HepG2 (cell line): Measurements from ENCODE around the gene RSPH1. TPM values are rescaled to one million over a fixed set of nuclear protein-coding genes. Genes with fewer than 3 reads are reported as not detected.

ENCODE experiments used
- ATAC-seq: fragments of 200-7000 bp; cut with Tn5 transposase; 3 replicates; pipeline ENCODE4 v1.9.1; 2020; ENCODE audit warnings: mild to moderate bottlenecking, moderate library complexity
- BruUV-seq: library from RNA; stranded (reverse); fragments of 400-500 nt; replicated peaks from 2 replicates; lab custom pipeline; 2021; lab: Mats Ljungman, UMichigan
- CTCF ChIA-PET: fragments of 300-600 bp; formaldehyde crosslinking; extraction: SDS; loops from one replicate; lab custom pipeline; 2021; ENCODE audit warnings: low total read pairs, inconsistent platforms, low intra/inter-chr PET ratio; lab: Yijun Ruan, JAX
- POLR2A ChIA-PET: fragments of 350-600 bp; sonication (Branson Sonifier 250); formaldehyde crosslinking; loops from one replicate; lab custom pipeline; 2020; ENCODE audit warnings: antibody characterized with exemption, inconsistent platforms; lab: Yijun Ruan, JAX
- DNase-seq: peaks from one replicate; pipeline ENCODE4 v3.0.0-alpha.2; 2015; ENCODE audit warnings: low spot score
- FAIRE-seq: peaks from 3 replicates; lab custom pipeline; 2011; peaks lifted over from hg19 to GRCh38; lab: Jason Lieb, UNC
- H2AFZ ChIP-seq: one replicate; pipeline ENCODE4 v1.6.1; 2011; ENCODE audit warnings: low read length, inconsistent platforms
- H3K27ac ChIP-seq: fragments of 300-600 bp; 3 replicates; pipeline ENCODE4 v1.8.0; 2011; ENCODE audit warnings: mixed run types, mild to moderate bottlenecking, mixed read lengths, low read length, inconsistent platforms; ENCODE audit not compliant: insufficient read depth; ENCODE audit errors: extremely low read length
- H3K27me3 ChIP-seq, 2 experiments: fragments of 200-600 bp in 1 of 2; 2 replicates in 1 of 2; 3 replicates in 1 of 2; pipeline versions ENCODE4 v1.6.0 to v1.8.0; 2011; ENCODE audit warnings: low read length in 2 of 2, mild to moderate bottlenecking in 2 of 2, moderate library complexity in 2 of 2, inconsistent platforms in 1 of 2; ENCODE audit not compliant: insufficient read depth in 2 of 2, control insufficient read depth in 1 of 2
- H3K36me3 ChIP-seq, 2 experiments: fragments of 200-600 bp in 1 of 2; replicated peaks in 1 of 2; 2 replicates in 1 of 2; 3 replicates in 1 of 2; pipeline versions ENCODE4 v1.5.1 to v1.8.0; 2011; ENCODE audit warnings: low read length in 2 of 2, inconsistent platforms in 1 of 2; ENCODE audit not compliant: insufficient read depth in 2 of 2, control insufficient read depth in 1 of 2
- H3K4me1 ChIP-seq: 2 replicates; pipeline ENCODE4 v1.5.1; 2012; ENCODE audit warnings: low read length, inconsistent platforms; ENCODE audit not compliant: insufficient read depth
- H3K4me2 ChIP-seq: 2 replicates; pipeline ENCODE4 v1.6.0; 2011; ENCODE audit warnings: low read depth, low read length, inconsistent platforms
- H3K4me3 ChIP-seq, 3 experiments: fragments of 200-600 bp in 1 of 3; sonication (generic), shearing (Covaris generic) in 1 of 3; replicated peaks in 1 of 3; 2 replicates each; pipeline ENCODE4 v1.5.1; 2011 to 2016; ENCODE audit warnings: low read length in 3 of 3, inconsistent platforms in 2 of 3, low read depth in 2 of 3, mild to moderate bottlenecking in 2 of 3, control low read depth in 1 of 3, mixed read lengths in 1 of 3; ENCODE audit not compliant: insufficient read depth in 1 of 3
- H3K79me2 ChIP-seq: one replicate; pipeline ENCODE4 v1.6.1; 2011; ENCODE audit warnings: low read length, inconsistent platforms; ENCODE audit not compliant: insufficient read depth
- H3K9ac ChIP-seq: 2 replicates; pipeline ENCODE4 v1.6.0; 2011; ENCODE audit warnings: mild to moderate bottlenecking, low read depth, low read length, inconsistent platforms; ENCODE audit not compliant: insufficient read depth
- H3K9me3 ChIP-seq: 2 replicates; pipeline ENCODE4 v1.5.1; 2012; ENCODE audit warnings: mild to moderate bottlenecking, low read length
- H4K20me1 ChIP-seq: 2 replicates; pipeline ENCODE4 v1.6.0; 2011; ENCODE audit warnings: inconsistent platforms, mild to moderate bottlenecking, low read length, moderate library complexity; ENCODE audit not compliant: insufficient read depth
- KDM5B ChIP-seq: sonication (generic); formaldehyde crosslinking; IDR thresholded peaks from 2 replicates; pipeline ENCODE4 v1.4.0; 2020; ENCODE audit warnings: missing genetic modification reagents, mild to moderate bottlenecking, borderline replicate concordance
- RBFOX2 ChIP-seq: fragments of 200-400 bp; formaldehyde crosslinking; IDR thresholded peaks from 2 replicates; pipeline ENCODE4 v1.6.1; 2017; ENCODE audit warnings: low read depth, mild to moderate bottlenecking, low read length
- ZNF431 ChIP-seq: sonication (generic); formaldehyde crosslinking; IDR thresholded peaks from 2 replicates; pipeline ENCODE4 v1.9.0; 2022; ENCODE audit warnings: missing genetic modification reagents, low read depth, mild to moderate bottlenecking, borderline replicate concordance
- ZNF720 ChIP-seq: sonication (generic); formaldehyde crosslinking; IDR thresholded peaks from 2 replicates; pipeline ENCODE4 v1.4.0; 2020; ENCODE audit warnings: missing genetic modification reagents
- ZNF772 ChIP-seq: sonication (generic); formaldehyde crosslinking; IDR thresholded peaks from 2 replicates; pipeline ENCODE4 v1.5.0; 2020; ENCODE audit warnings: mild to moderate bottlenecking, missing genetic modification reagents
- WGBS: methylation state at CpG from one replicate; pipeline ENCODE4 v1.1.6; 2017; ENCODE audit warnings: low lambda C conversion rate; 5-methylcytosine and 5-hydroxymethylcytosine counted together
- in situ Hi-C: cut with HindIII; loops from 2 replicates; pipeline ENCODE4 v1.10.0; 2017; ENCODE audit warnings: low pct_unique_long_range_greater_than_20kb; ENCODE audit not compliant: extremely low pct_ligation_motif_present
- intact Hi-C: fragments of 100-400 bp; cut with micrococcal nuclease; formaldehyde crosslinking; loops from one replicate; pipeline ENCODE4 v1.10.0; 2022; ENCODE audit not compliant: unreplicated experiment
- polyA plus RNA-seq, 8 experiments: library from polyadenylated mRNA; depleted of rRNA in 3 of 8; stranded (reverse) in 7 of 8; unstranded in 1 of 8; fragments of >200 nt; fragmentation: Illumina TruSeq in 4 of 8; extraction: Trizol in 4 of 8; gene quantifications; 2 replicates each; pipeline versions ENCODE4 v1.2.1 to v1.2.3, GENCODE V29; 2011 to 2016; ENCODE audit warnings: low read depth in 4 of 8, missing spikeins in 1 of 8, mixed read lengths in 1 of 8; ENCODE audit not compliant: insufficient read depth in 1 of 8
- total RNA-seq, 5 experiments: library from RNA; depleted of rRNA; stranded (reverse); fragments of >200 nt; fragmentation: Illumina TruSeq; extraction: Trizol; gene quantifications; 2 replicates each; pipeline ENCODE4 v1.2.3, GENCODE V29; 2016; ENCODE audit warnings: low read depth in 1 of 5
- TF ChIP-seq, protein P1 (sequence below): sonication (generic); formaldehyde crosslinking; IDR thresholded peaks from 2 replicates; pipeline ENCODE4 v1.9.0; 2021; ENCODE audit warnings: missing genetic modification reagents, borderline replicate concordance
- TF ChIP-seq, protein P2 (sequence below): sonication (generic); formaldehyde crosslinking; IDR thresholded peaks from 2 replicates; pipeline ENCODE4 v1.5.0; 2020; ENCODE audit warnings: missing genetic modification reagents

Gene RSPH1
- total and polyA plus RNA-seq, 2 of the 13 experiments (the other 11 are each of a cell fraction or from before 2014, with no cell fraction given) = not detected

- H3K9me3 ChIP-seq = no peaks in the 10 kb centered on the region
- H3K4me3 ChIP-seq = no peak overlapping the region
- intact Hi-C loops (loop anchor here (5.0 kb wide), 1 partner anchor 47 kb away; no protein-coding TSS in a partner anchor), in situ Hi-C loops (no loop called here)
- no peak for ATAC-seq
- POLR2A ChIA-PET = interaction anchor here (0.8 kb wide), 1 partner anchor 12 kb away, joined by 3 read pairs; no protein-coding TSS in a partner anchor
- no peak for TF ChIP-seq ZNF772 (CRISPR knock-in tag)
- no peak for TF ChIP-seq ZNF720 (CRISPR knock-in tag)
- no peak for TF ChIP-seq KDM5B (CRISPR knock-in tag)
- TF ChIP-seq, protein P1, sequence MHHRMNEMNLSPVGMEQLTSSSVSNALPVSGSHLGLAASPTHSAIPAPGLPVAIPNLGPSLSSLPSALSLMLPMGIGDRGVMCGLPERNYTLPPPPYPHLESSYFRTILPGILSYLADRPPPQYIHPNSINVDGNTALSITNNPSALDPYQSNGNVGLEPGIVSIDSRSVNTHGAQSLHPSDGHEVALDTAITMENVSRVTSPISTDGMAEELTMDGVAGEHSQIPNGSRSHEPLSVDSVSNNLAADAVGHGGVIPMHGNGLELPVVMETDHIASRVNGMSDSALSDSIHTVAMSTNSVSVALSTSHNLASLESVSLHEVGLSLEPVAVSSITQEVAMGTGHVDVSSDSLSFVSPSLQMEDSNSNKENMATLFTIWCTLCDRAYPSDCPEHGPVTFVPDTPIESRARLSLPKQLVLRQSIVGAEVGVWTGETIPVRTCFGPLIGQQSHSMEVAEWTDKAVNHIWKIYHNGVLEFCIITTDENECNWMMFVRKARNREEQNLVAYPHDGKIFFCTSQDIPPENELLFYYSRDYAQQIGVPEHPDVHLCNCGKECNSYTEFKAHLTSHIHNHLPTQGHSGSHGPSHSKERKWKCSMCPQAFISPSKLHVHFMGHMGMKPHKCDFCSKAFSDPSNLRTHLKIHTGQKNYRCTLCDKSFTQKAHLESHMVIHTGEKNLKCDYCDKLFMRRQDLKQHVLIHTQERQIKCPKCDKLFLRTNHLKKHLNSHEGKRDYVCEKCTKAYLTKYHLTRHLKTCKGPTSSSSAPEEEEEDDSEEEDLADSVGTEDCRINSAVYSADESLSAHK (CRISPR knock-in tag) = no peak
- TF ChIP-seq ZNF431 (CRISPR knock-in tag) = no peak
- TF ChIP-seq, protein P2, sequence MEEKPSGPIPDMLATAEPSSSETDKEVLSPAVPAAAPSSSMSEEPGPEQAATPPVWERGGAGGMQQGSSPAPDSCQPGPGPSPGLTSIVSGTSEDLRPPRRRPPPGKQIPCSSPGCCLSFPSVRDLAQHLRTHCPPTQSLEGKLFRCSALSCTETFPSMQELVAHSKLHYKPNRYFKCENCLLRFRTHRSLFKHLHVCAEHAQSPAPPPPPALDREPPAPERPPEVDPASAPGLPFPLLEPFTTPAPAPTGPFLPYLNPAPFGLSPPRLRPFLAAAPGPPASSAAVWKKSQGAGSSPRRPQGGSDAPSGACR (CRISPR knock-in tag) = no peak
- no peak for TF ChIP-seq RBFOX2
- H3K27me3 ChIP-seq = 0 out of 5 replicates have a peak, but pooled peaks cover 0 to 4% of the 10 kb centered on the region in 2 experiments
- no peaks in the 10 kb centered on the region for H3K36me3 ChIP-seq
- H3K79me2 ChIP-seq = no peaks in the 10 kb centered on the region
- H4K20me1 ChIP-seq = no peaks in the 10 kb centered on the region
- CTCF ChIA-PET = no interaction called here
- peak overlapping the region; percentile 30 for H3K4me2 ChIP-seq
- 16% methylated on average over 8 of the region's 15 CpGs for WGBS
- H3K4me1 ChIP-seq = peaks cover 40% of the 10 kb centered on the region
- no peak overlapping the region for H3K27ac ChIP-seq
- no peak for DNase-seq
- no peak for FAIRE-seq
- H3K9ac ChIP-seq = no peak overlapping the region
- no TSS peak for BruUV-seq
- H2AFZ ChIP-seq = no peak overlapping the region
Observed at GRCh38 chr21:42525029-42525581, 29.1 kb upstream of the RSPH1 start.
